GM19463 (cell line): ENCODE measurements around the gene UPB1.

Experiments
- ATAC-seq: cut with Tn5 transposase; IDR thresholded peaks from one replicate; pipeline ENCODE4 v1.9.1; 2021; ENCODE audit warnings: mild to moderate bottlenecking, moderate library complexity; ENCODE audit not compliant: unreplicated experiment

Gene UPB1

GRCh38 chr22:24494528-24495364, at the start of gene UPB1:
Gene UPB1 (plus strand): TSS chr22:24495332. CDS start chr22:24495404, 72 bp downstream.
- no peak for ATAC-seq

GRCh38 chr22:24445481-24446259, 49.5 kb upstream of the UPB1 start:
- ATAC-seq = no peak

- ATAC-seq = no peak
These were observed 48.9 kb upstream of the UPB1 start for GRCh38 chr22:24446260-24446611.

GRCh38 chr22:24450610-24451009, 44.5 kb upstream of the UPB1 start:
- no peak for ATAC-seq

- ATAC-seq = no peak
These were observed 44.0 kb upstream of the UPB1 start for GRCh38 chr22:24451162-24451561.

- ATAC-seq = no peak
These were observed 41.3 kb upstream of the UPB1 start for GRCh38 chr22:24453853-24454252.

- ATAC-seq = no peak
These were observed 40.1 kb upstream of the UPB1 start for GRCh38 chr22:24455039-24455438.

- ATAC-seq = no peak
These were observed 39.2 kb upstream of the UPB1 start for GRCh38 chr22:24455751-24456426.

- ATAC-seq = no peak
These were observed 37.2 kb upstream of the UPB1 start for GRCh38 chr22:24457894-24458420.

GRCh38 chr22:24459911-24460310, 35.2 kb upstream of the UPB1 start:
- ATAC-seq = no peak

GRCh38 chr22:24460418-24461089, 34.6 kb upstream of the UPB1 start:
- no peak for ATAC-seq

GRCh38 chr22:24463071-24463760, 31.9 kb upstream of the UPB1 start:
- ATAC-seq = no peak

- ATAC-seq = no peak
These were observed 29.6 kb upstream of the UPB1 start for GRCh38 chr22:24465566-24465965.

- ATAC-seq = no peak
These were observed 29.2 kb upstream of the UPB1 start for GRCh38 chr22:24465975-24466374.

GRCh38 chr22:24466716-24467328, 28.3 kb upstream of the UPB1 start:
- no peak for ATAC-seq

GRCh38 chr22:24467340-24467739, 27.8 kb upstream of the UPB1 start:
- no peak for ATAC-seq

GRCh38 chr22:24471570-24471969, 23.6 kb upstream of the UPB1 start:
- no peak for ATAC-seq

- ATAC-seq = no peak
These were observed 21.8 kb upstream of the UPB1 start for GRCh38 chr22:24473284-24473683.

GRCh38 chr22:24474221-24474620, 20.9 kb upstream of the UPB1 start:
- no peak for ATAC-seq
